T-helper 17 cell (primary cell): ENCODE data around the gene MIGA2. TPM values are rescaled to one million over a fixed set of nuclear protein-coding genes. Genes with fewer than 3 reads are reported as not detected.

Experiments
- ATAC-seq: fragments of 150-1000 bp; cut with Tn5 transposase; 2 replicates; pipeline ENCODE4 v1.10.0; 2021; ENCODE audit warnings: mild to moderate bottlenecking, moderate library complexity
- DNase-seq, 3 donors: peaks; one replicate each; pipeline versions ENCODE4 v3.0.0 to v3.0.0-alpha.2; 2020 to 2021
- H3K9me3 ChIP-seq: one replicate; pipeline ENCODE4 v1.7.0; 2013; ENCODE audit warnings: low read length, mild to moderate bottlenecking; ENCODE audit not compliant: control insufficient read depth, poor library complexity, severe bottlenecking
- H3K27ac Mint-ChIP-seq: one replicate; pipeline ENCODE4 v1.8.0; 2022; ENCODE audit warnings: mild to moderate bottlenecking, moderate library complexity, mixed read lengths
- H3K27me3 Mint-ChIP-seq: one replicate; pipeline ENCODE4 v1.8.0; 2022; ENCODE audit warnings: mixed read lengths
- H3K36me3 Mint-ChIP-seq: one replicate; pipeline ENCODE4 v1.8.0; 2022; ENCODE audit warnings: low read depth, mixed read lengths
- H3K4me1 Mint-ChIP-seq: one replicate; pipeline ENCODE4 v1.8.0; 2022; ENCODE audit warnings: mild to moderate bottlenecking, mixed read lengths
- H3K4me3 Mint-ChIP-seq: one replicate; pipeline ENCODE4 v1.8.0; 2022; ENCODE audit warnings: mild to moderate bottlenecking, moderate library complexity, mixed read lengths
- total RNA-seq, 4 donors: library from RNA in 2 of 4; stranded (reverse) in 2 of 4; gene quantifications; one replicate each; pipeline ENCODE4 v1.2.3 and lab custom pipeline; 2022 to 2026

The MIGA2 gene
- total RNA-seq, 2 donors from 2014 or later: 64.2 to 81.4 TPM

GRCh38 chr9:129007035-129007765 is 29.2 kb upstream of the MIGA2 start:
- no peak for ATAC-seq

GRCh38 chr9:129007766-129008468 is 28.5 kb upstream of the MIGA2 start:
- no peaks in the 10 kb centered on the region for H3K36me3 Mint-ChIP-seq
- H3K27me3 Mint-ChIP-seq: no peaks in the 10 kb centered on the region
- peaks cover 8% of the 10 kb centered on the region for H3K4me1 Mint-ChIP-seq
- H3K9me3 ChIP-seq: no peaks in the 10 kb centered on the region
- no peak overlapping the region for H3K27ac Mint-ChIP-seq
- H3K4me3 Mint-ChIP-seq: peak overlapping the region; percentile 15
- ATAC-seq (no peak), DNase-seq (no peak)

More at GRCh38 chr9:129007035-129007765, 29.2 kb upstream of the MIGA2 start:
- Mint-ChIP-seq H3K4me3 (peak overlapping the region; percentile 15), H3K27ac (no peak overlapping the region), H3K27me3 (no peaks in the 10 kb centered on the region), H3K4me1 (peaks cover 8% of the 10 kb centered on the region), H3K36me3 (no peaks in the 10 kb centered on the region)
- no peaks in the 10 kb centered on the region for H3K9me3 ChIP-seq
- DNase-seq: no peak

- H3K36me3 Mint-ChIP-seq: no peaks in the 10 kb centered on the region
- no peak for DNase-seq
- H3K4me1 Mint-ChIP-seq: peaks cover 8% of the 10 kb centered on the region
- H3K9me3 ChIP-seq: no peaks in the 10 kb centered on the region
- no peak overlapping the region for H3K4me3 Mint-ChIP-seq
- H3K27ac Mint-ChIP-seq: no peak overlapping the region
- no peaks in the 10 kb centered on the region for H3K27me3 Mint-ChIP-seq
- ATAC-seq: no peak
Measured at GRCh38 chr9:129008469-129008965, 27.9 kb upstream of the MIGA2 start.

GRCh38 chr9:129008986-129009583 is 27.3 kb upstream of the MIGA2 start:
- peaks cover 8% of the 10 kb centered on the region for H3K4me1 Mint-ChIP-seq
- no peak overlapping the region for H3K27ac Mint-ChIP-seq
- H3K36me3 Mint-ChIP-seq: no peaks in the 10 kb centered on the region

DNA sequence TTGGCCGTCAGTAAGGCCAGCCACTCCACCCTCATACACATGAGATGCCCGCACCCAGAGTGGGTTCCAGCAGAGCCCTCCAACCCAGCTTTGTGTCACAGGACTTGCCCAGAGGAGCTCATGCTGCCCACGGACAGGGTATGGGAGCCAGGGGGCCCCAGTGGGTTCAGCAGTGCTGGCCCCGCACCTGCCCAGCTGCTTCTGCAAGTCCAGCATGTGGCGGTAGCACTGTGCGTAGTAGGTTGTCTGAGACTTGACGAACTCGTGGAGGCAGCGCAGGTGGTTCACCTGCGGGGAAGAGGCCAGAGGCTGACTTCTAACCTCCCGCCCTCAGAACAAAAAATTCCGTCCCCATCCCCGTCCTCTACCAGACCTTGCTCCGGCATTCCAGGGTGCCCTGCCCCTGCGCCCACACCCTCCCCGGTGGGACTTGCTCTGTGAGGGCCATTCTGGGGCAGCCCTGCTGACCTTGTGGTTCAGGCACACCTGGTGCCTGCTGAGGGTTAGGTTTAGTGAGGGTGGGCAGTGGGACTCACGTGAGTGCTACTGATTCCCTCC is 26.8 kb upstream of the MIGA2 start:
- no peak overlapping the region for H3K27ac Mint-ChIP-seq
- H3K4me3 Mint-ChIP-seq: no peak overlapping the region
- DNase-seq: no peak
- H3K27me3 Mint-ChIP-seq: no peaks in the 10 kb centered on the region
- peaks cover 8% of the 10 kb centered on the region for H3K4me1 Mint-ChIP-seq
- ATAC-seq: no peak
- no peaks in the 10 kb centered on the region for H3K36me3 Mint-ChIP-seq
- no peaks in the 10 kb centered on the region for H3K9me3 ChIP-seq

More at GRCh38 chr9:129008986-129009583, 27.3 kb upstream of the MIGA2 start:
- DNase-seq: no peak
- ATAC-seq: no peak
- H3K4me3 Mint-ChIP-seq: no peak overlapping the region
- H3K27me3 Mint-ChIP-seq: no peaks in the 10 kb centered on the region
- no peaks in the 10 kb centered on the region for H3K9me3 ChIP-seq

DNA sequence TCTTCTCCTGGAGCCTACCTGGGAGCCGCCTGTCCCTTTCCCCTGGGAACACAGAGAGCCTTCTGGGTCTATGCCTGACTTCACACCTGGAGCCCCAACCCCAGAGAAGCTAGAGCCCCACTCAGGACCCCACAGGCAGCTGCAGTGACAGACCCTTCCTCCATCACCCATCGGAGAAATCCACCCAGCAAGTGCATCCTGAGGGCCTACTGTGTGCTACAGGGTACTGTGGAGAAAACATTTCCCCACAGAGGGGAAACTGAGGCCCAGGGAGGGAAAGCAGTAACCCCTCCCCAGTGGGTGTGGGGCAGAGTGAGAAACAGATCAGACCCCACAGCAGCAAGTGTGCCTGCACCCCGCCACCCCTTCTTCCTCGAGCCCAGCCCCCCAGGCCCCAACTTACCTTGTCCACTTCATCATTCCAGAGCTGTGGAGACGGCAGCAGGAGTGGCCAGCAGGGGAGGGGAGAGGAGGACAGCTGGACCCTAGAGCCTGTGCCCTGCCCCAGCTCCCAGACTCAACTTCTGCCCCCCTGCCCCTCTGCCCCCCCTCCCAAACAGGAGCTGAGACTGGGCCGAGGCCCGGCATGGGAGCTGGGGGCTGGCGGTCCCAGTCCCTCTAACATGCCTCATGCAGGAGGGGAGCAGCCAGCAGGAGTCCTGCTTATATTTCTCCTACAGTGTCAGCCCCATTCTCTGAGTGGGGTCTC is 26.0 kb upstream of the MIGA2 start:
- Mint-ChIP-seq H3K4me3 (no peak overlapping the region), H3K4me1 (peaks cover 7% of the 10 kb centered on the region), H3K27ac (no peak overlapping the region), H3K27me3 (no peaks in the 10 kb centered on the region), H3K36me3 (no peaks in the 10 kb centered on the region)
- no peaks in the 10 kb centered on the region for H3K9me3 ChIP-seq
- ATAC-seq (no peak), DNase-seq (no peak)

DNA sequence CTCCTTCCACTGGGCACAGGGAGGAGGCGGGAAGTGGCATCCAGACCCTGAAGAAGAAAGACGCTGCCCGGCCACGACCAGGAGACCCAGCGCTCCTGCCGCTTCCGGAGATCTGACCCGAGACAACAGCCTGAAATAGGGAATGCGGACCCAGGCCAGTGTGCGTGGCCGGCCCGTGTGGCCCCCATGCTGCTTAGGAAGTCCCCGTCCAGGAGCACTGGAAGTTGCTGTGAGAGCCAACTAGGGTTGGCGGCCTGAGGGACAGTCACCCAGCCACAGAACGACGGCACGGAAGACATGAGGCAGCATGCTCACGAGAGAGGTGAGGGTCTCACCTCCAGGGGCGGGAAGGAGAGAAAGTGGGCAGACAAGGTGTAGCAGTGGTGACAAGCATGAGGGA is 25.3 kb upstream of the MIGA2 start:
- H3K27me3 Mint-ChIP-seq: no peaks in the 10 kb centered on the region
- H3K4me3 Mint-ChIP-seq: no peak overlapping the region
- peaks cover 5% of the 10 kb centered on the region for H3K4me1 Mint-ChIP-seq
- no peak overlapping the region for H3K27ac Mint-ChIP-seq
- H3K9me3 ChIP-seq: no peaks in the 10 kb centered on the region
- no peaks in the 10 kb centered on the region for H3K36me3 Mint-ChIP-seq
- DNase-seq (no peak), ATAC-seq (no peak)

GRCh38 chr9:129011761-129012181 is 24.7 kb upstream of the MIGA2 start:
- ATAC-seq: no peak
- Mint-ChIP-seq H3K4me1 (peaks cover 2% of the 10 kb centered on the region), H3K27me3 (no peaks in the 10 kb centered on the region), H3K36me3 (no peaks in the 10 kb centered on the region), H3K27ac (no peak overlapping the region), H3K4me3 (no peak overlapping the region)
- no peak for DNase-seq
- H3K9me3 ChIP-seq: no peaks in the 10 kb centered on the region

DNA sequence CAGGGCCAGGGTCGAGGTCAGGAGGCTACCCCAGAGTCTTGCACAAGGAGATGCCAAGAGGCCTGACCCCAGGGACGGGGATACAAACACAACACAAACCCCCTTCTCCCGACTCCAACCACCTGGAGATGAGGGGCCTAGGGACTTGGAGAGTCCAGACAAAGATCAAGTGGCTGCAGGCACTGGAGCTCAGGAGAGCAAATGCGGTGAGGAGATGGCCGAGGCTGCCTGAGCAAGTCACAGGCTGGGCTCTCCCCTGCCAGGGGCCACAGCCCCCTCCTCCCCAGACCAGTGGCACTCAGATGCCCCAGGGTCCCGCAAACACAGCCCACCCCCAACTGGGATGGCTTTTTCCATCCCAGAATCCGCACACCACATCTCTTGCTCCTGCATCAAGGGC is 24.1 kb upstream of the MIGA2 start:
- Mint-ChIP-seq H3K36me3 (no peaks in the 10 kb centered on the region), H3K4me1 (peaks cover 2% of the 10 kb centered on the region), H3K27ac (no peak overlapping the region), H3K27me3 (no peaks in the 10 kb centered on the region), H3K4me3 (no peak overlapping the region)
- H3K9me3 ChIP-seq: no peaks in the 10 kb centered on the region
- DNase-seq (no peak), ATAC-seq (no peak)

DNA sequence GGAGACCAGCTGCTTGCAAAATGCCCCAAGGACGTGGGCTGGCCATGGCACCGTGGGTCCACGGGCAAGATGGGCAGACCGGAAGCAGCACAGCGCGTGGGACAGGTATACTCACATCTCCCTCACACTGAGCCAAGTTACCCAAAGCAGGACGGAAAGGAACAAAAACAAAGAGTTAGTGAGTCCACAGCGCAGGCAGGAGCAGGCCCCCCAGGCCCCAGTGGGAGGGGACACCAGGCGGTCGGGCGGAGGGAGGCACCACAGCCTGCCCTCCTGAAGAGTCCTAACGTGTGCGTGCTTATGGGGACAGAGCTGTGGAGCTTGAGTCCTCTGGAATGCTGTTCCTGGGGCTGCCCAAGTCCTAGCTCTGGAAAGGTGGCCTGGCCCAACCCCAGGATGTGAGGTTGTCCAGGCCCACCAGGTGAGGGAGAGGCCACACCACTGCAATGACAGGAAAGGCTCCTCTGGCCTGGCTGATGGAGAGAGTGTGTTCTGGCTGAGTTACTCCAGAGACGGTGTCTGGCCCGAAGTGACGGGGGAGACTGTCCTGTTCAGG is 23.5 kb upstream of the MIGA2 start:
- H3K27ac Mint-ChIP-seq: no peak overlapping the region
- ATAC-seq: no peak
- peaks cover 2% of the 10 kb centered on the region for H3K4me1 Mint-ChIP-seq
- no peak overlapping the region for H3K4me3 Mint-ChIP-seq
- no peaks in the 10 kb centered on the region for H3K27me3 Mint-ChIP-seq
- no peaks in the 10 kb centered on the region for H3K9me3 ChIP-seq
- H3K36me3 Mint-ChIP-seq: no peaks in the 10 kb centered on the region
- no peak for DNase-seq

- H3K27me3 Mint-ChIP-seq: no peaks in the 10 kb centered on the region
- DNase-seq (no peak), ATAC-seq (no peak)
- H3K4me1 Mint-ChIP-seq: peaks cover 2% of the 10 kb centered on the region
- no peak overlapping the region for H3K27ac Mint-ChIP-seq
- no peaks in the 10 kb centered on the region for H3K36me3 Mint-ChIP-seq
- no peak overlapping the region for H3K4me3 Mint-ChIP-seq
- no peaks in the 10 kb centered on the region for H3K9me3 ChIP-seq
Measured at GRCh38 chr9:129013674-129014073, 22.8 kb upstream of the MIGA2 start.

- DNase-seq: no peak
- no peaks in the 10 kb centered on the region for H3K9me3 ChIP-seq
- Mint-ChIP-seq H3K27ac (no peak overlapping the region), H3K4me1 (peaks cover 2% of the 10 kb centered on the region), H3K4me3 (no peak overlapping the region), H3K27me3 (no peaks in the 10 kb centered on the region), H3K36me3 (no peaks in the 10 kb centered on the region)
- ATAC-seq: no peak
Measured at GRCh38 chr9:129014124-129014523, 22.3 kb upstream of the MIGA2 start.
